ENCODE results near the gene OVAAL.

DNA sequence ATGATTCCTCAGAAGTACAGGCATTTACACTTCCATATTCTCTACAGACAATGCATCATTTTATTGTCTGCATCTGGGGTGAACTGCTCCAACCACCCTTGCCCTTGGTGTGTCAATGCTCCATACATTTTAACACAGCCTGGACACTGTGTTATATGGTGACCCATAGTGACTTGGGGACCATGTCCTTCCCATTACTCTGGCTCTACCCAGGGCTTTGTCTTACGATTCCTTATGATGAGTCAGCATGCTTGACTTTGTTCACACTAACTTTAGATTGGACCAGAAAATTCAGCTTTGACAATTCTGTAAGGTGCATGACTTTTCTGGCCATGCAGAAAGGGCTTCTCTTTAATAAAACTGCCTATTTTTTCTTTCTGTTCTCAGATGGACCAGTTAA lies 6.8 kb upstream of the OVAAL start:
- TF ChIP-seq, protein P1, sequence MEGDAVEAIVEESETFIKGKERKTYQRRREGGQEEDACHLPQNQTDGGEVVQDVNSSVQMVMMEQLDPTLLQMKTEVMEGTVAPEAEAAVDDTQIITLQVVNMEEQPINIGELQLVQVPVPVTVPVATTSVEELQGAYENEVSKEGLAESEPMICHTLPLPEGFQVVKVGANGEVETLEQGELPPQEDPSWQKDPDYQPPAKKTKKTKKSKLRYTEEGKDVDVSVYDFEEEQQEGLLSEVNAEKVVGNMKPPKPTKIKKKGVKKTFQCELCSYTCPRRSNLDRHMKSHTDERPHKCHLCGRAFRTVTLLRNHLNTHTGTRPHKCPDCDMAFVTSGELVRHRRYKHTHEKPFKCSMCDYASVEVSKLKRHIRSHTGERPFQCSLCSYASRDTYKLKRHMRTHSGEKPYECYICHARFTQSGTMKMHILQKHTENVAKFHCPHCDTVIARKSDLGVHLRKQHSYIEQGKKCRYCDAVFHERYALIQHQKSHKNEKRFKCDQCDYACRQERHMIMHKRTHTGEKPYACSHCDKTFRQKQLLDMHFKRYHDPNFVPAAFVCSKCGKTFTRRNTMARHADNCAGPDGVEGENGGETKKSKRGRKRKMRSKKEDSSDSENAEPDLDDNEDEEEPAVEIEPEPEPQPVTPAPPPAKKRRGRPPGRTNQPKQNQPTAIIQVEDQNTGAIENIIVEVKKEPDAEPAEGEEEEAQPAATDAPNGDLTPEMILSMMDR (conservative IDR thresholded peaks at IDR 0.05), result no peak
- no peak for TF ChIP-seq EZH2 (IDR thresholded peaks at IDR 0.05; ENCODE audit: low read depth)
